H1 (cell line): ENCODE measurements around the gene MYNN.

ENCODE experiments used
- ATF2 ChIP-seq: IDR thresholded peaks from 2 replicates; pipeline ENCODE4 v1.6.1; 2012; ENCODE audit warnings: low read length, inconsistent platforms
- CTCF ChIP-seq, 3 experiments: IDR thresholded peaks; 1 replicate in 2 of 3; 2 replicates in 1 of 3; pipeline versions ENCODE4 v1.5.1 to v1.6.1; 2011; ENCODE audit warnings: low read length in 3 of 3, mild to moderate bottlenecking in 3 of 3, inconsistent platforms in 2 of 3, low read depth in 1 of 3, moderate library complexity in 1 of 3; ENCODE audit not compliant: insufficient read depth in 1 of 3; ENCODE audit errors: control extremely low read depth in 1 of 3
- EP300 ChIP-seq, 2 experiments: IDR thresholded peaks; 1 replicate in 1 of 2; 2 replicates in 1 of 2; pipeline ENCODE4 v1.6.1; 2011 to 2012; ENCODE audit warnings: low read depth in 2 of 2, low read length in 2 of 2, mild to moderate bottlenecking in 2 of 2, borderline replicate concordance in 1 of 2, inconsistent platforms in 1 of 2, moderate library complexity in 1 of 2
- EZH2 ChIP-seq: fragments of 200-600 bp; sonication (generic); IDR thresholded peaks from 2 replicates; pipeline ENCODE4 v1.7.1; 2012; ENCODE audit warnings: low read depth, mild to moderate bottlenecking, moderate library complexity, low read length, inconsistent platforms; ENCODE audit not compliant: severe bottlenecking
- KDM1A ChIP-seq: fragments of 200-600, 300-600 bp; sonication (generic); IDR thresholded peaks from 2 replicates; pipeline ENCODE4 v1.7.1; 2016; ENCODE audit warnings: mild to moderate bottlenecking, low read length, borderline replicate concordance
- POLR2A ChIP-seq, 2 experiments: IDR thresholded peaks; 1 replicate in 1 of 2; 2 replicates in 1 of 2; pipeline ENCODE4 v1.6.1; 2011; ENCODE audit warnings: low read depth in 2 of 2, low read length in 2 of 2, mild to moderate bottlenecking in 2 of 2; ENCODE audit errors: control extremely low read depth in 1 of 2
- POLR2AphosphoS5 ChIP-seq: IDR thresholded peaks from 2 replicates; pipeline ENCODE4 v1.6.1; 2011; ENCODE audit warnings: low read depth, low read length
- RBBP5 ChIP-seq: IDR thresholded peaks from 2 replicates; pipeline ENCODE4 v1.7.1; 2012; ENCODE audit warnings: low read depth, mild to moderate bottlenecking, inconsistent platforms, low read length, moderate library complexity, borderline replicate concordance
- SIN3A ChIP-seq, 2 experiments: IDR thresholded peaks in 1 of 2; conservative IDR thresholded peaks in 1 of 2; 2 replicates each; pipeline ENCODE4 v1.6.1; 2011 to 2012; ENCODE audit warnings: low read length in 2 of 2, improper control_type of control experiment in 1 of 2, low read depth in 1 of 2, mild to moderate bottlenecking in 1 of 2
- TAF1 ChIP-seq: IDR thresholded peaks from 2 replicates; pipeline ENCODE4 v1.6.1; 2011; ENCODE audit warnings: mild to moderate bottlenecking, low read depth, low read length
- TAF7 ChIP-seq: optimal IDR thresholded peaks from 2 replicates; pipeline ENCODE3; 2011; ENCODE audit warnings: low read depth, mild to moderate bottlenecking, inconsistent platforms, low read length, moderate library complexity, borderline replicate concordance

- TF ChIP-seq KDM1A (no peak), RBBP5 (no peak), CTCF (IDR thresholded peaks at IDR 0.05; ENCODE audit: control extremely low read depth in 1 of 3, insufficient read depth in 1 of 3, low read depth in 1 of 3, low read length in 3 of 3) (no peak), ATF2 (no peak), TAF7 (no peak), EZH2 (no peak), TAF1 (no peak), POLR2A (IDR thresholded peaks at IDR 0.05; ENCODE audit: control extremely low read depth in 1 of 2, low read depth in 2 of 2, low read length in 2 of 2) (no peak), EP300 (IDR thresholded peaks at IDR 0.05; ENCODE audit: borderline replicate concordance in 1 of 2, low read depth in 2 of 2, low read length in 2 of 2) (no peak), SIN3A (conservative IDR thresholded peaks at IDR 0.05 in 1 of 2, IDR thresholded peaks at IDR 0.05 in 1 of 2; ENCODE audit: low read depth in 1 of 2, low read length in 2 of 2) (no peak), POLR2AphosphoS5 (no peak)
Measured at GRCh38 chr3:169754711-169755110, 18.5 kb upstream of the MYNN start.
